Spinal cord (tissue), 10 donors: ENCODE results near the gene DYNLT4. TPM values are rescaled to one million over a fixed set of nuclear protein-coding genes. Genes with fewer than 3 reads are reported as not detected.
"Not testable (repeated sequence)": the region's sequence is repeated elsewhere in the genome, so short reads cannot be mapped to it uniquely, and the experiment has no call there.

Source experiments
- DNase-seq, 6 donors: peaks; one replicate each; pipeline versions ENCODE4 v3.0.0 to v3.0.0-alpha.2; 2013 to 2015; ENCODE audit warnings: low spot score in 6 of 6, low read depth in 4 of 6
- H3K27ac ChIP-seq: one replicate; pipeline ENCODE4 v1.5.1; 2013; ENCODE audit warnings: low read depth, low read length, control low read depth
- H3K27me3 ChIP-seq: one replicate; pipeline ENCODE4 v1.6.1; 2013; ENCODE audit warnings: low read length; ENCODE audit not compliant: control insufficient read depth, insufficient read depth
- H3K36me3 ChIP-seq: one replicate; pipeline ENCODE4 v1.6.1; 2013; ENCODE audit warnings: low read length; ENCODE audit not compliant: control insufficient read depth, insufficient read depth
- H3K4me1 ChIP-seq: one replicate; pipeline ENCODE4 v1.6.1; 2013; ENCODE audit warnings: low read length; ENCODE audit not compliant: control insufficient read depth, insufficient read depth
- H3K4me3 ChIP-seq: one replicate; pipeline ENCODE4 v1.5.1; 2013; ENCODE audit warnings: low read depth, low read length, control low read depth
- H3K9me3 ChIP-seq: one replicate; pipeline ENCODE4 v1.6.1; 2013; ENCODE audit warnings: low read length; ENCODE audit not compliant: control insufficient read depth, insufficient read depth
- WGBS: methylation state at CpG from one replicate; pipeline ENCODE4 v1.1.5; 2013; ENCODE audit warnings: missing lambda C conversion rate; ENCODE audit not compliant: insufficient coverage; 5-methylcytosine and 5-hydroxymethylcytosine counted together
- polyA plus RNA-seq, 2 donors: library from polyadenylated mRNA; unstranded; fragments of 120-200 nt; gene quantifications; one replicate each; pipeline ENCODE4 v1.2.1, GENCODE V29; 2013; ENCODE audit not compliant: insufficient read length in 2 of 2
- small RNA-seq: library from RNA; depleted of rRNA; stranded (forward); fragments of <200 nt; gene quantifications from one replicate; pipeline ENCODE3, GENCODE V24; 2014; ENCODE audit warnings: low replicate concordance
- total RNA-seq, 2 donors: library from RNA; depleted of rRNA in 1 of 2; stranded (reverse); fragments of 120-200 nt in 1 of 2; fragments of >200 nt in 1 of 2; gene quantifications; one replicate each; pipeline versions ENCODE4 v1.2.3 to v1.2.4, GENCODE V29; 2013 to 2014
- donor health status: healthy.

The DYNLT4 gene
- total and polyA plus RNA-seq, 4 donors: 0.95 to 4.0 (median 1.5) TPM; not detected in 1

GRCh38 chr1:44766421-44766820 lies 40.7 kb downstream of the DYNLT4 start:
- peaks cover 17% of the 10 kb centered on the region for H3K36me3 ChIP-seq
- not testable (repeated sequence) for H3K4me1 ChIP-seq, H3K27me3 ChIP-seq, DNase-seq, H3K4me3 ChIP-seq, H3K9me3 ChIP-seq, H3K27ac ChIP-seq
- WGBS: 98% methylated on average over 5 of the region's 6 CpGs

- Histone ChIP-seq H3K9me3 (no peaks in the 10 kb centered on the region), H3K36me3 (peaks cover 34% of the 10 kb centered on the region), H3K4me3 (no peak overlapping the region), H3K27ac (no peak overlapping the region), H3K4me1 (no peaks in the 10 kb centered on the region), H3K27me3 (no peaks in the 10 kb centered on the region)
- no peak for DNase-seq
- 96% methylated on average over 3 of the region's 3 CpGs for WGBS
Observed at GRCh38 chr1:44760876-44761275, 46.3 kb downstream of the DYNLT4 start.

- Histone ChIP-seq H3K4me1 (no peaks in the 10 kb centered on the region), H3K27me3 (no peaks in the 10 kb centered on the region), H3K27ac (no peak overlapping the region), H3K4me3 (no peak overlapping the region), H3K9me3 (no peaks in the 10 kb centered on the region), H3K36me3 (peaks cover 34% of the 10 kb centered on the region)
- no peak for DNase-seq
- 91% methylated on average over 11 of the region's 11 CpGs for WGBS
Observed at GRCh38 chr1:44759077-44759476, 48.1 kb downstream of the DYNLT4 start.

GRCh38 chr1:44757420-44757819 lies 49.7 kb downstream of the DYNLT4 start:
- Histone ChIP-seq H3K4me1 (no peaks in the 10 kb centered on the region), H3K27ac (no peak overlapping the region), H3K4me3 (no peak overlapping the region), H3K9me3 (no peaks in the 10 kb centered on the region), H3K36me3 (peaks cover 30% of the 10 kb centered on the region), H3K27me3 (no peaks in the 10 kb centered on the region)
- WGBS: 93% methylated on average over 2 of the region's 2 CpGs
- DNase-seq: no peak

Small RNAs within 50 kb of the gene (small RNA-seq; reads per million reads assigned to genes)
- gene AL136380.1 (not detected), gene SNORD38A (116 reads per million, percentile 98 among the genes with 10 or more reads in this experiment), gene SNORD38B (not detected), gene SNORD46 (2,093 reads per million, percentile 100 among the genes with 10 or more reads in this experiment), gene SNORD55 (not detected)

Other genes with a start within 250 kb of the DYNLT4 start
- gene TMEM53, start 132.9 kb downstream of the DYNLT4 start, total RNA-seq: 1 to 10 TPM; 3.0 to 9.6 TPM
- 10 to 100 TPM; 14.2 to 14.8 TPM for gene TMEM53, start 132.9 kb downstream of the DYNLT4 start, polyA plus RNA-seq
- 10 to 100 TPM in 1 of 2 donors, 1 to 10 TPM in 1; 6.3 to 11.1 TPM for gene ARMH1, start 132.6 kb downstream of the DYNLT4 start, total RNA-seq
- 10 to 100 TPM; 10.8 to 15.5 TPM for gene ARMH1, start 132.6 kb downstream of the DYNLT4 start, polyA plus RNA-seq
- not detected for gene RNU5D-1, start 76.2 kb downstream of the DYNLT4 start, total RNA-seq
- gene RNU5D-1, start 76.2 kb downstream of the DYNLT4 start, polyA plus RNA-seq: not detected
- 10 to 100 TPM in 1 of 2 donors, 1 to 10 TPM in 1; 7.9 to 10.8 TPM for gene KIF2C, start 67.5 kb downstream of the DYNLT4 start, total RNA-seq
- 10 to 100 TPM; 12.2 to 13.5 TPM for gene KIF2C, start 67.5 kb downstream of the DYNLT4 start, polyA plus RNA-seq
- 1,000 to 10,000 TPM in 1 of 2 donors, 100 to 1,000 TPM in 1; 744 to 2,624 TPM for gene RPS8, start 31.8 kb downstream of the DYNLT4 start, total RNA-seq
- gene RPS8, start 31.8 kb downstream of the DYNLT4 start, polyA plus RNA-seq: 1,000 to 10,000 TPM; 1,330 to 1,338 TPM
- gene BEST4, start 19.2 kb downstream of the DYNLT4 start, total RNA-seq: 1 to 10 TPM in 1 of 2 donors, under 1 TPM in 1; 0.40 to 1.3 TPM
- 1 to 10 TPM; 2.8 to 4.0 TPM for gene BEST4, start 19.2 kb downstream of the DYNLT4 start, polyA plus RNA-seq
- gene PLK3, start 7.0 kb downstream of the DYNLT4 start, total RNA-seq: 1 to 10 TPM; 8.9 TPM
- gene PLK3, start 7.0 kb downstream of the DYNLT4 start, polyA plus RNA-seq: 10 to 100 TPM; 18.5 to 21.4 TPM
- 1 to 10 TPM; 3.2 to 6.8 TPM for gene BTBD19, start 1.2 kb upstream of the DYNLT4 start, total RNA-seq
- gene BTBD19, start 1.2 kb upstream of the DYNLT4 start, polyA plus RNA-seq: 10 to 100 TPM in 1 of 2 donors, 1 to 10 TPM in 1; 5.5 to 10.5 TPM
- gene PTCH2, start 35.9 kb upstream of the DYNLT4 start, total RNA-seq: 1 to 10 TPM; 1.5 to 2.0 TPM
- 10 to 100 TPM; 15.6 to 21.6 TPM for gene PTCH2, start 35.9 kb upstream of the DYNLT4 start, polyA plus RNA-seq
- gene EIF2B3, start 179.2 kb upstream of the DYNLT4 start, total RNA-seq: 10 to 100 TPM; 30.3 to 33.5 TPM
- gene EIF2B3, start 179.2 kb upstream of the DYNLT4 start, polyA plus RNA-seq: 10 to 100 TPM; 32.6 to 34.5 TPM
- gene HECTD3, start 204.0 kb upstream of the DYNLT4 start, total RNA-seq: 10 to 100 TPM; 12.8 to 17.0 TPM
- 10 to 100 TPM; 39.7 to 51.1 TPM for gene HECTD3, start 204.0 kb upstream of the DYNLT4 start, polyA plus RNA-seq
- gene UROD, start 204.9 kb upstream of the DYNLT4 start, total RNA-seq: 100 to 1,000 TPM in 1 of 2 donors, 10 to 100 TPM in 1; 84.2 to 131 TPM
- 10 to 100 TPM; 95.6 to 95.7 TPM for gene UROD, start 204.9 kb upstream of the DYNLT4 start, polyA plus RNA-seq